ENCODE data around the gene VPREB3. TPM values are rescaled to one million over a fixed set of nuclear protein-coding genes. Genes with fewer than 3 reads are reported as not detected.
A peak's percentile ranks its signal among the peaks of the same experiment; 100 is the strongest.

Gene VPREB3
- total and polyA plus RNA-seq, 10 of the 15 experiments (the other 5 are each of a cell fraction or from before 2014, with no cell fraction given), result 0.75 to 79.5 (median 23.8) TPM

GRCh38 chr22:23800297-23801237 is 46.3 kb upstream of the VPREB3 start (continued):
- TF ChIP-seq CUX1 (IDR thresholded peaks at IDR 0.05; ENCODE audit: insufficient replicate concordance, low read depth, low read length) (peak; percentile 69), YY1 (IDR thresholded peaks at IDR 0.05; ENCODE audit: low read depth, low read length) (0 out of 2 replicates have a peak, but pooled peaks have one; percentile 44), NR2C1 (IDR thresholded peaks at IDR 0.05) (peak; percentile 40; the same call in 1 of the 2 replicates), BHLHE40 (IDR thresholded peaks at IDR 0.05; ENCODE audit: borderline replicate concordance in 1 of 2, low read depth in 2 of 2, low read length in 1 of 2) (peak; percentile 86 to 88), KLF5 (IDR thresholded peaks at IDR 0.05; ENCODE audit: partially characterized antibody) (no peak), ZNF687 (IDR thresholded peaks at IDR 0.05) (peak; percentile 94), SPI1 (IDR thresholded peaks at IDR 0.05; ENCODE audit: borderline replicate concordance, insufficient read depth, low read depth, low read length) (peak; percentile 92), E2F8 (IDR thresholded peaks at IDR 0.05; ENCODE audit: low read depth, partially characterized antibody) (no peak), IKZF2 (IDR thresholded peaks at IDR 0.05) (peak; percentile 71 to 72; a peak in 3 of 4 replicates), LARP7 (IDR thresholded peaks at IDR 0.05) (0 out of 2 replicates have a peak, but pooled peaks have one; percentile 36), ATF2 (IDR thresholded peaks at IDR 0.05; ENCODE audit: low read length) (no peak; the same call in 1 of the 2 replicates), RUNX3 (IDR thresholded peaks at IDR 0.05; ENCODE audit: low read length) (peak; percentile 77), EGR1 (IDR thresholded peaks at IDR 0.05; ENCODE audit: borderline replicate concordance in 1 of 2, low read depth in 2 of 2, low read length in 2 of 2) (peak in 1 of 2 experiments; percentile 3; a peak in 1 of 3 replicates)

Data from GM12878 (cell line).